NCI-H345 (cell line): ENCODE results near the gene TRAF3IP3.

ENCODE experiments used
- DNase-seq: peaks from one replicate; lab custom pipeline; 2025; lab: John Stamatoyannopoulos, UW

Gene TRAF3IP3

GRCh38 chr1:209829716-209830115 is 73.9 kb downstream of the TRAF3IP3 start:
- no peak for DNase-seq

- DNase-seq: no peak
Observed at GRCh38 chr1:209830722-209831121, 74.9 kb downstream of the TRAF3IP3 start.

GRCh38 chr1:209831615-209832014 is 75.8 kb downstream of the TRAF3IP3 start:
- DNase-seq: no peak
